ENCODE data around the gene MRNIP. TPM values are rescaled to one million over a fixed set of nuclear protein-coding genes. Genes with fewer than 3 reads are reported as not detected.

MRNIP gene
- total RNA-seq: 10 to 100 TPM; 11.7 to 16.8 TPM

DNA sequence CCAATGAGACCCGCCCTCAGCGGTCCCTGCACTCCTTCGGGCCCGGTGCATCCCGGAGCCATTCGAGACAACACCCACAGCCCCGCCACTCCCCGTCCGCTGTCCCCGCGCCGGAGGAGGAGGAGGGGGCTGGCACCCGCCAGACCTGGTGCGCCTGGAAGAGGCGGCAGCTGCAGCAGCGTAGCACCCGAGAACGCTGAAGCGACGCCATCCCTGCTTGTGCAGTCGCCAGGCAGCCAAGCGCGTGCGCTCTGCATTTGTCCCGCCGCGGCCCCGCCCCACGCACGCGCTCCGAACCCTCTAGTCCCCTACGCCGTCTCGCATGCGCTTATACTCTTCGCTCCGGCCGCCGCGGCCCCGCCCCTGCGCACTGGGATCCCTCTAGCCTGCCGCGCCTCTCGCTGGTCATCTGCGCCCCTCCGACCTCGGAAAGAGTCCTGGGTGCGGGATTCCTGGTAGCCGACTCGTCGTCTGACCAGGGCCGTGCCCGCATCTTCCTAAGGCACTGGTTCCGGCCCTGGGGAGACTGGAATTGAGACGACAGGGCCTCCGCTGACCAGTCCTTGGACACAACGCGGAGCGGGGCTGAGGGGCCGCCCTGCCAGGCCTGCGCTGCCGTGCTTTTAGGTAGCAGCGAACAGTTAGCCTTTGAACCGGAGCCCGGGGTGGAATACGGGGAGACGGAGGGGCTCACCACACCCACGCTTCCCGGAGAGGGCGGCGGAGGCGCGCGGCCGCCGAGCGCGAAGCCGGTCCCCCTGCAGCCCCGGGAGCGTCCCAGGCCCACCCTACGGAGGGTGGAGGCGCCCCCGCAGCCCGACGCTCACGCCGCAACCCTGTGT, at the start of gene MRNIP:
Gene MRNIP, minus strand, starts transcription at position 232 of the 842 bp plus-strand sequence. Its CDS starts 21 bp downstream, at position 211.
- Mint-ChIP-seq H3K27ac (peak within 1 kb of the TSS; percentile 91), H3K36me3 (ENCODE audit: low read depth) (peaks cover 9% of the 10 kb centered on the region), H3K4me1 (peaks cover 17% of the 10 kb centered on the region), H3K4me3 (peak within 1 kb of the TSS; percentile 89), H3K27me3 (no peaks in the 10 kb centered on the region), H3K9me3 (no peaks in the 10 kb centered on the region)
- ChIA-PET CTCF (no interaction called here), POLR2A (no interaction called here)
- DNase-seq: peak; percentile 91

DNA sequence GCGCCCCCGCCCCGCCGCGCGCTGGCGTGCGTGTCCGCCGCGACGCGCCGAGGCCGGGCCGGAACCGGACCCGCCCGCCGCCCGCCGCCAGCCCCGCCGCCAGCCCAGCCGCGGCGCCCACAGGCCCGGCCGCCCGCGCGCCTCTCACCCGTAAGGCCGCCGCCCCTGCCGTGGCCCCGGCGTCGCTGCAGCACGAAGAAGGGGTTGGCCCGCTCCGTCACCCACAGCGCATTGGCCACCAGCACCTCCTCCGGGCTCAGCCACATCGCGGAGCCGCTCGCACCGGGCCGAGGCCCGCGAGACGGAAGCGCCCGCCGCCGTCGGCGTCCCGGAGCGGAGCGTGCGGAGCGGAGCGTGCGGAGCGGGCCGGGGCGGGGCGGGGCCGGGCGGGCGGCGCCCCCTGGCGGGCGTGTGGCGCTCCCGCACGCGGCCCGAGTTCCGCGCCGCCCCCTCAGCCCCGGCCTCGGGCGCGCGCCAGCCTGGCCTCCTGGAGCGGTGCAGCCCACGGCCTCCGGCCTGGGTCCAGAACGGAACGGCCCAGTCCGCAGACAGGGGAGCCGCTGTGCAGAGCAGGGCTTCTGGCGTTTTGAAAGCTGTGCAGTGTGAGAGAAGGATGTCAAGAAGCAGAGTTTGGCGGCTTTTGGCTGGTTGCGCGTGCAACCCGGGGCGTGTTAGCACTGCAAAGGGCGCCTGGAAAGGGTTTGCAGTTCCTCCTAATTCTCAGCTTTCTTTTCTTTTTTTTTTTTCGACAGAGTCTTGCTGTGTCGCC, 49.1 kb upstream of the MRNIP start, which contains the start of gene TBC1D9B:
Gene TBC1D9B, minus strand, starts transcription at position 342 of the 769 bp plus-strand sequence. Its CDS starts 76 bp downstream, at position 266.
- H3K36me3 Mint-ChIP-seq (ENCODE audit: low read depth): peaks cover 8% of the 10 kb centered on the region
- H3K9me3 Mint-ChIP-seq: no peaks in the 10 kb centered on the region
- POLR2A ChIA-PET: interaction anchor here (0.6 kb wide), 1 partner anchor 96 kb away, joined by 15 read pairs; no protein-coding TSS in a partner anchor
- CTCF ChIA-PET: interaction anchor here (0.7 to 2.4 kb wide), 7 partner anchors 9 to 176 kb away, joined by 3 to 7 read pairs (median 4); no protein-coding TSS in a partner anchor
- no peaks in the 10 kb centered on the region for H3K27me3 Mint-ChIP-seq
- DNase-seq: peak; percentile 66
- H3K27ac Mint-ChIP-seq: peak within 1 kb of the TSS; percentile 85
- H3K4me3 Mint-ChIP-seq: peak within 1 kb of the TSS; percentile 82
- peaks cover 22% of the 10 kb centered on the region for H3K4me1 Mint-ChIP-seq

DNA sequence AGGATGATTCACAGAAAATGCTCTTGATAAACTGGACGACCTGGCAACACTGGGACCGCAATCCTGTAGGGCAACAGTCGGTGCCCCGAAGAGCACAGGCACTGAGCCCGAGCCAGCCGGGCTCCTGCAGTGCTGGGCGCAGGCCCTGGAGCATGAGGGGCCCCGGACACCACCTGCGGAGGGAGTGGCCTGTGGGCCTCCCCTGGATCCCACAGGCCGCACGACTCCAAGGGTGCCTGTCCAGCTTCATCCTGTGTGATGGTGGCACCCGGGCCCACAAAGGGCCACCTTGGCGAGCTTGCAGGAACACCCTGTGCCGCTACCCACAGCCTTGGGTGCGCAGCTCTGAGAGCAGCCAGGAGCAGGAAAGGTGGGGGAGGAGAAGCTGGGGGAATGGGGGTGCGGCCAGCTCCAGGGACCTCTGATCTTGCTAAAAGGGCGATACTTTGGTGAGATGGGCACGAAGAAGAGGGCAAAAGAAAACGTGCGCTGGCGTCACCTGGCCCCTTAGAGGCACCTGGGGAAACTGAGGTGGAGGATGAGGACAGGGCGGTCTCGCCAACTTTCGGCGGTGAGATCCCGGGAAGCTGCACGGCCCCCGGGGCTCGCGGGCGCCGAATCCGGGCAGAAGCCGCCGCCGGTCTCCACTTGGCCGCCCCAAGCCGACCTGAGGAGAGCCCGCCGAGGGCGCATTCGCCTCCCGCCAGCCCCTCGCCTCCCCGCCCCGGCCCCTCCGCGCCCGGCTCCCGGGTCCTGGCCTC, 48.4 kb upstream of the MRNIP start:
- H3K4me1 Mint-ChIP-seq: peaks cover 22% of the 10 kb centered on the region
- H3K9me3 Mint-ChIP-seq: no peaks in the 10 kb centered on the region
- ChIA-PET CTCF (interaction anchor here (0.6 to 2.4 kb wide), 7 partner anchors 10 to 547 kb away, joined by 3 to 7 read pairs (median 4); no protein-coding TSS in a partner anchor), POLR2A (interaction anchor here (0.6 kb wide), 1 partner anchor 96 kb away, joined by 15 read pairs; no protein-coding TSS in a partner anchor)
- H3K27ac Mint-ChIP-seq: peak overlapping the region; percentile 79
- H3K27me3 Mint-ChIP-seq: no peaks in the 10 kb centered on the region
- peak overlapping the region; percentile 82 for H3K4me3 Mint-ChIP-seq
- peak; percentile 30 for DNase-seq
- peaks cover 10% of the 10 kb centered on the region for H3K36me3 Mint-ChIP-seq (ENCODE audit: low read depth)

DNA sequence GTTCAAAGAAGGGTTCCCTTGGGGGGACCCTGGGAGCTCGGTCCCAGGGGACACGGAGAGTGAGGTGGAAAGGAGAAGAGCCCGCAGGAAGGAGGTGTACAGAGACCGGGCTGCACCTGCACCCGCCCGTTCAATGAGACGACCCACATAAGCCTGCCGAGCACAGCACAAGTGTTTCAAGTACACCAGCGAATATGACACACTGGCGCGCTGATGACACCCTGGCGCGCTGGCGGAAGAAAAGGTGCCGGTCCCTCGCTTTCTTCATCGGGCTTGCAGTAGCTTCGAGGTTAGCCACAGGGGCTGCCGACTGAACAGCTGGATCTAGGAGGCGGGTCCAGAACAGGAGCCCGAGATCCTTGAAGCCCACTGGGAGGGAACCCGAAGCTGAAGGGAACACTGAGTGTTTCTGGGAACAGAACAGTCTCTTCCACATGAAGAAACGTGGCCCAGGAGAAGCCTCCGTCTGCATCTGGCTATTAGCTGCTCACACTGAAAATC, 47.7 kb upstream of the MRNIP start:
- H3K27me3 Mint-ChIP-seq: no peaks in the 10 kb centered on the region
- peak overlapping the region; percentile 50 for H3K27ac Mint-ChIP-seq
- POLR2A ChIA-PET: no interaction called here
- peaks cover 12% of the 10 kb centered on the region for H3K36me3 Mint-ChIP-seq (ENCODE audit: low read depth)
- H3K4me3 Mint-ChIP-seq: peak overlapping the region; percentile 82
- no peaks in the 10 kb centered on the region for H3K9me3 Mint-ChIP-seq
- H3K4me1 Mint-ChIP-seq: peaks cover 22% of the 10 kb centered on the region
- DNase-seq: no peak
- CTCF ChIA-PET: interaction anchor here (1.0 to 2.4 kb wide), 5 partner anchors 10 to 308 kb away, joined by 3 to 7 read pairs (median 4); no protein-coding TSS in a partner anchor

DNA sequence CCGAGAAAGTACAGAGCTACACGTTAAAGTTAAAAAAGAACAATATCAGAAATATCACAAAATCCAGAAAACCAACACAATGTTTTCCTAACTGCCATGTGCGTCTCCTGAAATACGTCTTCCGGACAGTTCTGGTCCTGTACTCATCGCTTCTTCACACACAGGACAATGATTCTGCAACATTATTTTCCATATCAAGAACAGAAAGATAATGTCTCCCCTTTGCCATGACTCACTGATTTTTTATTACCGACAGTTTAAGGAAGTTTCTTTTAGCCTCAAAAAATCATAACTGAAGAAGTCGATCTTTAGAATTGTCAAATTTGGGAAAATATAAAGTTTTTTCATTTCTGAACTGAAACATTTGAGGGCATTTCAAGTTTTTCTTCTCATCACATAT, 46.5 kb upstream of the MRNIP start:
- Mint-ChIP-seq H3K27me3 (no peaks in the 10 kb centered on the region), H3K9me3 (no peaks in the 10 kb centered on the region), H3K27ac (no peak overlapping the region), H3K36me3 (ENCODE audit: low read depth) (peaks cover 12% of the 10 kb centered on the region), H3K4me3 (no peak overlapping the region), H3K4me1 (peaks cover 22% of the 10 kb centered on the region)
- CTCF ChIA-PET: interaction anchor here (0.8 to 1.7 kb wide), 3 partner anchors 15 to 103 kb away, joined by 3 read pairs; no protein-coding TSS in a partner anchor
- no peak for DNase-seq
- POLR2A ChIA-PET: no interaction called here

GRCh38 chr5:179904463-179905160, 46.0 kb upstream of the MRNIP start:
- Mint-ChIP-seq H3K27ac (no peak overlapping the region), H3K4me1 (peaks cover 22% of the 10 kb centered on the region), H3K36me3 (ENCODE audit: low read depth) (peaks cover 15% of the 10 kb centered on the region), H3K9me3 (no peaks in the 10 kb centered on the region), H3K27me3 (no peaks in the 10 kb centered on the region), H3K4me3 (no peak overlapping the region)
- ChIA-PET CTCF (interaction anchor here (1.6 to 1.7 kb wide), 2 partner anchors 26 to 103 kb away, joined by 3 read pairs; no protein-coding TSS in a partner anchor), POLR2A (interaction anchor here (0.6 kb wide), 1 partner anchor 110 kb away, joined by 3 read pairs; no protein-coding TSS in a partner anchor)
- DNase-seq: no peak

DNA sequence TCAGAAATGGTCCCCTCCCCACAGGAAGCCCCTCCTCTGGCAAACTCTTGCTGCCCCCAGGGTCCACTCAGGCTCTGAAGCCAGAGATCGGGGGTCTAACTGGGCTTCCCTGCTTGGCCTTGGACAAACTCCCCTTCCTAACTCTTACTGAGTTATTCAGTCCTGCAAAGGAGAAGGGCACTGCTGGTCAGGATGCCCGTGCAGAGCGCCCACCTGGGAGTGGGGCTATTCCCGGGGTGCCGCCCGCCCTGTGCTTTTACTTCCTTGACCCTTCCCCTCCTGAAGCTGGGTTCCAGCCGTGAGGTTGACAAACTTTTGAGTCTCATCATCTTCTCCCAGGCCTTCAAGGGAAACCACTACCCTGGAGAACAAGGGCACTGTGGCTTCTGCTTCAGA, 44.1 kb upstream of the MRNIP start:
- H3K27ac Mint-ChIP-seq: no peak overlapping the region
- no peak overlapping the region for H3K4me3 Mint-ChIP-seq
- peaks cover 17% of the 10 kb centered on the region for H3K4me1 Mint-ChIP-seq
- peaks cover 23% of the 10 kb centered on the region for H3K36me3 Mint-ChIP-seq (ENCODE audit: low read depth)
- CTCF ChIA-PET: interaction anchor here (0.6 to 1.6 kb wide), 2 partner anchors 11 to 66 kb away, joined by 3 read pairs; no protein-coding TSS in a partner anchor
- POLR2A ChIA-PET: no interaction called here
- no peaks in the 10 kb centered on the region for H3K27me3 Mint-ChIP-seq
- no peaks in the 10 kb centered on the region for H3K9me3 Mint-ChIP-seq
- DNase-seq: no peak

GRCh38 chr5:179901915-179902762, 43.5 kb upstream of the MRNIP start:
- CTCF ChIA-PET: interaction anchor here (0.6 to 1.6 kb wide), 3 partner anchors 10 to 65 kb away, joined by 3 read pairs; no protein-coding TSS in a partner anchor
- Mint-ChIP-seq H3K4me1 (peaks cover 17% of the 10 kb centered on the region), H3K27ac (no peak overlapping the region), H3K9me3 (no peaks in the 10 kb centered on the region), H3K27me3 (no peaks in the 10 kb centered on the region), H3K36me3 (ENCODE audit: low read depth) (peaks cover 27% of the 10 kb centered on the region), H3K4me3 (no peak overlapping the region)
- DNase-seq: no peak
- POLR2A ChIA-PET: no interaction called here

DNA sequence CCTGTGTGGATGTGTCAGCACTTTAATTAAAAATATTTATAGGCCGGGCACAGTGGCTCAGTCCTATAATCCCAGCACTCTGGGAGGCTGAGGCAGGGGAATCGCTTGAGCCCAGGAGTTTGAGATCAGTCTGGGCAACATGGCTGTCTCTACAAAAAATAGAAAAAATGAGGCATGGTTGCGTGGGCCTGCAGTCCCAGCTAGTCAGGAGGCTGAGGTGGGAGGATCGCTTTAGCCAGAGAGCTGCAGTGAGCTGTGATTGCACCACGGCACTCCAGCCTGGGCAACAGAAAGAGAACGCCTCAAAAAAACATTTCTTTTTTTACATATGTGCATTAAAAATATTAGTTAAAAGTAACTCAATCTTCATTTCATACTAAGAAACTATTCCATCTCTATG, 42.8 kb upstream of the MRNIP start:
- Mint-ChIP-seq H3K9me3 (no peaks in the 10 kb centered on the region), H3K27me3 (no peaks in the 10 kb centered on the region), H3K4me1 (peaks cover 11% of the 10 kb centered on the region), H3K27ac (no peak overlapping the region), H3K4me3 (no peak overlapping the region), H3K36me3 (ENCODE audit: low read depth) (peaks cover 27% of the 10 kb centered on the region)
- no peak for DNase-seq
- CTCF ChIA-PET: interaction anchor here (1.3 kb wide), 1 partner anchor 11 kb away, joined by 3 read pairs; no protein-coding TSS in a partner anchor
- POLR2A ChIA-PET: no interaction called here

GRCh38 chr5:179900711-179901110, 42.1 kb upstream of the MRNIP start:
- Mint-ChIP-seq H3K4me3 (no peak overlapping the region), H3K27me3 (no peaks in the 10 kb centered on the region), H3K9me3 (no peaks in the 10 kb centered on the region), H3K36me3 (ENCODE audit: low read depth) (peaks cover 28% of the 10 kb centered on the region), H3K4me1 (peaks cover 5% of the 10 kb centered on the region), H3K27ac (no peak overlapping the region)
- ChIA-PET CTCF (interaction anchor here (0.7 to 1.1 kb wide), 2 partner anchors 14 to 23 kb away, joined by 3 read pairs; no protein-coding TSS in a partner anchor), POLR2A (no interaction called here)
- DNase-seq: no peak

- peaks cover 28% of the 10 kb centered on the region for H3K36me3 Mint-ChIP-seq (ENCODE audit: low read depth)
- no peaks in the 10 kb centered on the region for H3K9me3 Mint-ChIP-seq
- no peak overlapping the region for H3K4me3 Mint-ChIP-seq
- no peak for DNase-seq
- H3K27ac Mint-ChIP-seq: no peak overlapping the region
- peaks cover 4% of the 10 kb centered on the region for H3K4me1 Mint-ChIP-seq
- ChIA-PET CTCF (interaction anchor here (1.1 kb wide), 1 partner anchor 15 kb away, joined by 3 read pairs; no protein-coding TSS in a partner anchor), POLR2A (no interaction called here)
- H3K27me3 Mint-ChIP-seq: no peaks in the 10 kb centered on the region
These were observed 41.6 kb upstream of the MRNIP start for GRCh38 chr5:179900206-179900605.
